IPS DF 6.9 (cell line): ENCODE data around the gene CA5A.
"Not testable (repeated sequence)": the region's sequence is repeated elsewhere in the genome, so short reads cannot be mapped to it uniquely, and the experiment has no call there.

ENCODE experiments used
- DNase-seq: peaks from one replicate; pipeline ENCODE4 v3.0.0-alpha.2; 2013; ENCODE audit warnings: low read depth, low spot score
- H3K27ac ChIP-seq: one replicate; pipeline ENCODE4 v1.5.1; 2013; ENCODE audit warnings: low read length, control low read depth
- H3K27me3 ChIP-seq: 2 replicates; pipeline ENCODE4 v1.6.1; 2013; ENCODE audit warnings: mild to moderate bottlenecking, low read length; ENCODE audit not compliant: control insufficient read depth, insufficient read depth
- H3K36me3 ChIP-seq: 2 replicates; pipeline ENCODE4 v1.6.1; 2013; ENCODE audit warnings: low read length; ENCODE audit not compliant: control insufficient read depth, insufficient read depth
- H3K4me1 ChIP-seq: 2 replicates; pipeline ENCODE4 v1.6.1; 2013; ENCODE audit warnings: low read length; ENCODE audit not compliant: control insufficient read depth, insufficient read depth
- H3K4me3 ChIP-seq: 2 replicates; pipeline ENCODE4 v1.5.1; 2013; ENCODE audit warnings: mild to moderate bottlenecking, low read length
- H3K9me3 ChIP-seq: 2 replicates; pipeline ENCODE4 v1.6.1; 2013; ENCODE audit warnings: low read length, inconsistent platforms; ENCODE audit not compliant: control insufficient read depth, insufficient read depth
- WGBS: extraction: QIAGEN DNeasy Blood & Tissue Kit; methylation state at CpG from one replicate; pipeline ENCODE4 v1.1.7; 2013; ENCODE audit warnings: mixed read lengths, missing lambda C conversion rate; ENCODE audit not compliant: insufficient read length, insufficient coverage; 5-methylcytosine and 5-hydroxymethylcytosine counted together

The CA5A gene

GRCh38 chr16:87934752-87935425 lies 1.4 kb downstream of the CA5A start:
- H3K4me1 ChIP-seq, H3K4me3 ChIP-seq, DNase-seq, H3K27ac ChIP-seq, H3K9me3 ChIP-seq, H3K36me3 ChIP-seq, H3K27me3 ChIP-seq: not testable (repeated sequence)
- WGBS: no CpG with 5 or more reads among the region's 19 CpGs

DNA sequence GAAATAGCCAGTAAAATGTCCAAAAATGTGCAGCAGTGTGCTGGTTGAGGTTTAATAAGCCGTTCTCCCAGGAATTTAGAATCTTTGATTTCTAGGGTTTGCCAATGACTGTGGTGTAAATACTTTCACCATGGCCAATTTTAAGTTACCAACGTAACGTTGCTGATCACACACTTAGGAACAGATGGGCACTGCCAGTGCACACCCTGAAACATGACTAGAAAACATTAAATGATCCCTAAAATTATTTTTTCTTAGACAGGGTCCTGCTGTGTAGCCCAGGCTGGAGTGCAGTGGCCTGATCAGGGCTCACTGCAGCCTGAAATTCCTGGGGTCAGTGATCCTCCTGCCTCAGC lies 3.2 kb downstream of the CA5A start:
- Histone ChIP-seq H3K27ac (no peak overlapping the region), H3K9me3 (no peaks in the 10 kb centered on the region), H3K27me3 (no peaks in the 10 kb centered on the region), H3K4me3 (no peak overlapping the region), H3K36me3 (no peaks in the 10 kb centered on the region), H3K4me1 (no peaks in the 10 kb centered on the region)
- WGBS: no CpG with 5 or more reads among the region's 3 CpGs
- no peak for DNase-seq

GRCh38 chr16:87932475-87933139 lies 3.7 kb downstream of the CA5A start:
- H3K4me1 ChIP-seq, DNase-seq, H3K27ac ChIP-seq, H3K36me3 ChIP-seq, H3K9me3 ChIP-seq, H3K4me3 ChIP-seq, H3K27me3 ChIP-seq: not testable (repeated sequence)
- WGBS: no CpG with 5 or more reads among the region's 17 CpGs

DNA sequence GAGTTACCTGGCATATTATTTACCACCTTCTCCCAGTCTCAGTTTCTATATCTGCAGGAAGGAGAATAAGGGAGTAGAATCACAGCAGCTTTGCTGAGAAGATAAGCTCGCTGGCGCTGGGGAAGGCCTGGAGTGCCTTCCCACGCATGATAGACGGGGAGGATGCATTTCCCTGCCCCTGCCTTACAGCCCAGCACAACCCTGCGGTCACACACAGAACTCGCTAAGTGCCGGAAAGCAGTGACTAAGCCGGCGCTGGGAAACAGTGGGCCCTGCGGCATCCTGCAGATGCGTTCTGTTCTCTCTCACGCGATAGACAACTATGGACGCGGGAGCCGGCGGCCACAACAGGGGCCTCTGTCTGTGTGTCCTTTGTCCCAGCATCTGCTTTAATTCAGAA lies 4.8 kb downstream of the CA5A start:
- H3K27me3 ChIP-seq: no peaks in the 10 kb centered on the region
- no peaks in the 10 kb centered on the region for H3K36me3 ChIP-seq
- no peak overlapping the region for H3K27ac ChIP-seq
- H3K4me1 ChIP-seq: no peaks in the 10 kb centered on the region
- H3K9me3 ChIP-seq: no peaks in the 10 kb centered on the region
- no peak for DNase-seq
- no peak overlapping the region for H3K4me3 ChIP-seq
- no CpG with 5 or more reads among the region's 17 CpGs for WGBS

- no peak for DNase-seq
- H3K36me3 ChIP-seq: no peaks in the 10 kb centered on the region
- no peaks in the 10 kb centered on the region for H3K4me1 ChIP-seq
- no peak overlapping the region for H3K4me3 ChIP-seq
- H3K9me3 ChIP-seq: no peaks in the 10 kb centered on the region
- H3K27me3 ChIP-seq: no peaks in the 10 kb centered on the region
- no CpG with 5 or more reads among the region's 11 CpGs for WGBS
- no peak overlapping the region for H3K27ac ChIP-seq
These were observed 5.9 kb downstream of the CA5A start for GRCh38 chr16:87930456-87930855.

DNA sequence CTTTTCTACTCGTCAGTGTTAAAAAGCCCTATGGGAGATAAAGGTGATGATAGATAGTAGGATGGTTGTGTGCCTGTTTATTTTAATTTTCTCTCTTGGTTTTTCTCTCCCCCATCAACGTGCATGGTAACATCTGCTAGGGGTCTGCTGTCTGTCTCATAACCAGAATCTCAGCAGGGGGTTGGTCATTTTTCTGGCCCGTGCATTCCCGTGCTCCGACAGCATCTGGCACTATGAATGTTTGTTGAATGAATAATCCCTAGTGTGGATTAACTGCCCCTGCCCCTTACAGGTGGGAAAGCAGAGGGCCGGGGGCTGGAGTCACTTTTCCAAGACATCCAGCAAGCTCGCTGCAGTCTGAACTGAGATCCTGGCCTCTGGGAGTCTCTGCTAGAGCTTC lies 6.3 kb downstream of the CA5A start:
- Histone ChIP-seq H3K36me3 (no peaks in the 10 kb centered on the region), H3K9me3 (no peaks in the 10 kb centered on the region), H3K4me3 (no peak overlapping the region), H3K27me3 (no peaks in the 10 kb centered on the region), H3K27ac (no peak overlapping the region), H3K4me1 (no peaks in the 10 kb centered on the region)
- WGBS: no CpG with 5 or more reads among the region's 7 CpGs
- DNase-seq: no peak

- no peaks in the 10 kb centered on the region for H3K9me3 ChIP-seq
- H3K4me1 ChIP-seq: no peaks in the 10 kb centered on the region; the same call in 1 of the 2 replicates
- H3K36me3 ChIP-seq: no peaks in the 10 kb centered on the region
- H3K27me3 ChIP-seq: no peaks in the 10 kb centered on the region
- no peak overlapping the region for H3K27ac ChIP-seq
- no peak for DNase-seq
- WGBS: no CpG with 5 or more reads among the region's 4 CpGs
- no peak overlapping the region for H3K4me3 ChIP-seq
These were observed 9.2 kb downstream of the CA5A start for GRCh38 chr16:87927195-87927562.

GRCh38 chr16:87926246-87927194 lies 9.8 kb downstream of the CA5A start:
- no CpG with 5 or more reads among the region's 44 CpGs for WGBS
- Histone ChIP-seq H3K36me3 (no peaks in the 10 kb centered on the region), H3K9me3 (no peaks in the 10 kb centered on the region), H3K4me1 (no peaks in the 10 kb centered on the region; the same call in 1 of the 2 replicates), H3K27ac (no peak overlapping the region), H3K4me3 (no peak overlapping the region), H3K27me3 (no peaks in the 10 kb centered on the region)
- DNase-seq: no peak

DNA sequence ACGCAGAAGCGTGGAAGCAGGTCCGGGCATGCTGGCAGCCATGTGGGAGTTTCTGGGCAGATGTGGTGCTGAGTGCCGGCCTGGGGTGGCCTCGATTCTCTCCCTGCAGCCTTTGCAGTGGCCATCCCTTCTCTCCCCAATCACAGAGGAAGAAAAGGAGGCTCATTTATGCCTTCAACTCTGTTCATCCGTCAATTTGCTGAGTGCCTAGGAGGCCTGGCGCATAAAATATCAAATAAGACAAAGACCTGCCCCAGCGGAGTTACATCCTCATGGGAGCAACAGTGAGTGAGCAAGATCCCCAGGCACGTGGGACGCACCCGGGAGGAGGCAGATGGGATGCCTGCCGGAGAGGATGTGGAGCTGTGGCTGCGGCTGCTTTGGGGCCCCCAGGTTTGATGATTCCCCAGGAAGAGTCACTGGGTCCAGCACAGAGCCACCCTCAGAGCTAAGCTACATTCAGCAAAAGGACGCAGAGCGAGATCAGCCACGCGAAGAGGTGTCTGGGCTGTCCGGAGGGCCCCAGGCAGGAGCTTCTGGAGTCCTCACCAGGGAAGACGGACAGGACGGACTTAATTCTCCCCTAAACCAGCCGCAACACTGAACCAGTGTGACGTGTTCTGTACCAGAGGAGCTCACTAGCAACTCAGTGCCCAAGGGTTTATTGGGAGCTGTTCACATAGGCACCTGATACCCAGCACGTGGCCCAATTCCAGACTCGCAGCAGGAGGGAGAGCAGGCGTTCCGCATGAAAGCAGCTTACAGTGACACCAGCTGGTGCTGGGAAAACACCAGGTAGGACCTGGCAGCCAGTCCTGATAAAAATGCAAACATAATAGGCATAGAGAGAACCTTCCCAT lies 11.3 kb downstream of the CA5A start:
- no peaks in the 10 kb centered on the region for H3K36me3 ChIP-seq
- H3K9me3 ChIP-seq: no peaks in the 10 kb centered on the region
- DNase-seq: no peak
- H3K4me1 ChIP-seq: no peaks in the 10 kb centered on the region; the same call in 1 of the 2 replicates
- no CpG with 5 or more reads among the region's 26 CpGs for WGBS
- H3K4me3 ChIP-seq: no peak overlapping the region
- H3K27me3 ChIP-seq: no peaks in the 10 kb centered on the region
- no peak overlapping the region for H3K27ac ChIP-seq
